SK-N-SH treated with all-trans-retinoic acid at 6 μM for 48 hours (cell line): Measurements from ENCODE around the gene OTOA.
"Not testable (repeated sequence)": the region's sequence is repeated elsewhere in the genome, so short reads cannot be mapped to it uniquely, and the experiment has no call there.

ENCODE experiments used
- ARNTL ChIP-seq: fragments of 450-650 bp; formaldehyde crosslinking; IDR thresholded peaks from 2 replicates; pipeline ENCODE4 v1.5.0; 2020; ENCODE audit warnings: low read depth, mild to moderate bottlenecking, moderate library complexity, borderline replicate concordance
- CREB5 ChIP-seq: fragments of 250-450 bp; sonication (Bioruptor Pico); IDR thresholded peaks from 2 replicates; pipeline ENCODE4 v1.5.1; 2020; ENCODE audit warnings: low read depth, mild to moderate bottlenecking, moderate library complexity
- RARB ChIP-seq: fragments of 250-450 bp; sonication (Bioruptor Pico); IDR thresholded peaks from 2 replicates; pipeline ENCODE4 v1.8.0; 2021; ENCODE audit warnings: mild to moderate bottlenecking, moderate library complexity

DNA sequence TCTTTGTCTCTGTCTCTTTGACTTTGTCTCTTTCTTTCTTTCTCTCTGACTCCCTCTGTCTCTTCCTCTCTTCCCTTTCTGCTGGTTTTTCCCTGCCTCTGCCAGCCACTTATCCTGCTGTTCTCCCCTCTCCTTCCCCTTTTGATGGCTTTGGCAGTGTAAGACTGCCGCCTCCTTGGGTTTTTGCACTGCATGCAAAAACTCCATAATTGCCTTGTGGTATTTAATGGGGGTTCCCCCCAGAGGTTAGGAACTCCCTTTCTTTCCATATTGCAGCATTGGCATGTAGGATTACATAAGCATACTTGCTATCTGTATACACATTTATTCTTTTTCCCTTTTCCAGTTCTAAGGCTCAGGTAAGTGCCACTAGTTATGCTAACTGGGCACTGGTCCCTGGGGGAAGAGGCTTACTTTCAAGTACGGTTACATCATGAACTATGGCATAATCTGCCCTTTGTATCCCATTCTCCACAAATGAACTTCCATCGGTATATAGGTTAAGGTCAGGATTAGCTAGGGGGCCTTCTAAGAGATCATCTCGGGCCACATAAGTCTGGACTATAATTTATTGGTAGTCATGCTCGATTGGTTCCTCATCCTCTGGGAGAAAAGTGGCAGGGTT is 31.7 kb upstream of the OTOA start:
- TF ChIP-seq CREB5, ARNTL, RARB (CRISPR knock-in tag): not testable (repeated sequence)
